ENCODE data around the gene SLC26A2. TPM values are rescaled to one million over a fixed set of nuclear protein-coding genes. Genes with fewer than 3 reads are reported as not detected.

The SLC26A2 gene
- total and polyA plus RNA-seq, 4 donors, result 0.43 to 6.1 (median 1.6) TPM

DNA sequence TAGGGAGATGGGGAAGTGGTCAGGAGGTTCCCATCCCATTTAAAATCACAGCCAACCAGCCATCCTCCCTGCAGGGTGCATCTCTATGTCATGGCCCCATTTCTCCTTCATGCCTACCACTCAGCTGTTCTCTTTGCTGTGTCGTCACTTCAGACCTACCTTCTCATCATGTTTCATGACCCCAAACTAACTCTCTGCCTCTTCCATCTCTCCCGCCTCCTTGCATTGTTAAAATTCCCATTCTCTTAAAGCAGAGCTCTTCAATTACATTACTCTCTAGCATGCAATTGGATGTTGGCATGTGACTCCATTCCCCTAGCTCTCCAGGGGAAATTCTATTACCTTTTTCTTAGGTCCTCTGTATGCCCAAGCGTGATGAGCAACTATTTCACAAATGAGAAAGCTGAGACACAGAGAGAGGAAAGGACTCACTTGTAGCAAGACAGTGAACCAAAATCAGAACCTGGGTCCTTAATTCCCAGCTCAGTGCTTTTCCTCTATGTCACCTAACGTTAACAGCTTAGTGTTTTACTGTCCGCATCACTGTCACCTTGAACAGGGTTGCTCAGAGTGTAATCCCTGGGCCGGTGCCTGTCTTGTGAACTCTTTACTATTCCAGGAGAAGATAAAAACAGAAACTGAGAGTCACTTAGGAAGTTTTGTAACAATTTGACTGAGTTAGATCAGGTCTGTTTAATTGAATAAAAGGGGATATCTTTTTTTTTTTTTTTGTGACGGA is 44.1 kb upstream of the SLC26A2 start (continued):
- TF ChIP-seq, protein P1, sequence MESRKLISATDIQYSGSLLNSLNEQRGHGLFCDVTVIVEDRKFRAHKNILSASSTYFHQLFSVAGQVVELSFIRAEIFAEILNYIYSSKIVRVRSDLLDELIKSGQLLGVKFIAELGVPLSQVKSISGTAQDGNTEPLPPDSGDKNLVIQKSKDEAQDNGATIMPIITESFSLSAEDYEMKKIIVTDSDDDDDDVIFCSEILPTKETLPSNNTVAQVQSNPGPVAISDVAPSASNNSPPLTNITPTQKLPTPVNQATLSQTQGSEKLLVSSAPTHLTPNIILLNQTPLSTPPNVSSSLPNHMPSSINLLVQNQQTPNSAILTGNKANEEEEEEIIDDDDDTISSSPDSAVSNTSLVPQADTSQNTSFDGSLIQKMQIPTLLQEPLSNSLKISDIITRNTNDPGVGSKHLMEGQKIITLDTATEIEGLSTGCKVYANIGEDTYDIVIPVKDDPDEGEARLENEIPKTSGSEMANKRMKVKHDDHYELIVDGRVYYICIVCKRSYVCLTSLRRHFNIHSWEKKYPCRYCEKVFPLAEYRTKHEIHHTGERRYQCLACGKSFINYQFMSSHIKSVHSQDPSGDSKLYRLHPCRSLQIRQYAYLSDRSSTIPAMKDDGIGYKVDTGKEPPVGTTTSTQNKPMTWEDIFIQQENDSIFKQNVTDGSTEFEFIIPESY (IDR thresholded peaks at IDR 0.05), result no peak

DNA sequence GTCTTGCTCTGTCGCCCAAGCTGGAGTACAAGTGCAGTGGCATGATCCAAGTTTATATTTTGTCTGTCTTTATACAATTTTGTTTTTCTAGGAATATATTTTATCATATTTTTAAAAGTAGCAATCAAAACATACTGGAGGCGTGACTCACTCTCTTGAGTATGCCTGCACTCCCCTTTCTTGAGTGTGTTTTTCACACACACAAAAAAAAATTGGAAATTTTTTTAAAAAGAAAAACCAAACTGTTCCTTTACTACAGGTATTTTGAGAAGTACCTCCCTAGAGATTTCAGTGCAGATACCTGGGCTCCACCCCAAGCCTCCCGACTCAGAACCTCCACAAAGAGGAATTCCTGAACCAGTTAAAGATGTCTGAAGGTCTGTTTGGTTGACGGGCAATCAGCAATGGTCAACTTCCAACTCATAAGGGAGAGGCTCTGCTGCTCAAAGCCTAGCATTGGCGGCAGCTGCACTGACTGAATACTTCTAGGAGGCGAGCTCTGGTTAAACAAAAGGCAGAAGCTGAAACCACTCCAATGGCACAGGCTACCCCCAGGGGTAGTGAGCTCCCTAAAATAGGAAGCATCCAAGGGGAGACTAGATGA is 43.4 kb upstream of the SLC26A2 start:
- no peaks in the 10 kb centered on the region for H3K4me1 ChIP-seq (ENCODE audit: control insufficient read depth in 4 of 4, insufficient read depth in 4 of 4, low read length in 3 of 4)
- TF ChIP-seq, protein P1 (IDR thresholded peaks at IDR 0.05), result no peak
- TF ChIP-seq, protein P2, sequence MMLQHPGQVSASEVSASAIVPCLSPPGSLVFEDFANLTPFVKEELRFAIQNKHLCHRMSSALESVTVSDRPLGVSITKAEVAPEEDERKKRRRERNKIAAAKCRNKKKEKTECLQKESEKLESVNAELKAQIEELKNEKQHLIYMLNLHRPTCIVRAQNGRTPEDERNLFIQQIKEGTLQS (IDR thresholded peaks at IDR 0.05), result no peak
- H3K9me3 ChIP-seq (ENCODE audit: control insufficient read depth in 4 of 4, low read length in 3 of 4), result no peaks in the 10 kb centered on the region
- no peaks in the 10 kb centered on the region for H3K36me3 ChIP-seq (ENCODE audit: control insufficient read depth in 4 of 4, insufficient read depth in 3 of 4, low read depth in 1 of 4, low read length in 3 of 4)
- no peak for DNase-seq (ENCODE audit: low spot score)
- WGBS, result 85% methylated on average over 6 of the region's 6 CpGs
- H3K9ac ChIP-seq (ENCODE audit: low read depth in 1 of 2, low read length in 2 of 2), result no peak overlapping the region
- no peak overlapping the region for H3K27ac ChIP-seq (ENCODE audit: low read depth in 1 of 2, low read length in 2 of 2)
- no peak overlapping the region for H3K4me3 ChIP-seq (ENCODE audit: low read depth in 1 of 3, low read length in 3 of 3)
- no peaks in the 10 kb centered on the region for H3K27me3 ChIP-seq (ENCODE audit: control insufficient read depth in 4 of 4, insufficient read depth in 4 of 4, low read length in 3 of 4)

DNA sequence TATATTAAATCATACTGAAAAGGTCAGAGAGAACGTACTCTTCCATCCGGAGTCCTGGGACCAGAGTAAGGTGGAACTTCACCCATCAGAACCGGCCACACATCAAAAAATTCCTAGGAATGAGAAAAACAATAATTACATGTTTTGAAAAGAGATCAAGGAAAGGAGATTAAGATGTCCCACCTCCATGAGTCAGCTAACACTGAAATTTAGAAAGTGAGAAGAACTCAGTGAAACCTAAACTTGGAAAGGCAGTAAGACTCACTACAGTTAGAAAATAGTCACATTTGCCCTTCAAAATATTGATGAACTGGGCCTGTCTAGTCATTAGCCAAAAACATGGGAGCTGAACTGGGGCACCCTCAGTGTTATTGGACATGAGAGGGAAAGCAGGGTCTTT is 39.0 kb upstream of the SLC26A2 start:
- H3K27me3 ChIP-seq (ENCODE audit: control insufficient read depth in 4 of 4, insufficient read depth in 4 of 4, low read length in 3 of 4), result no peaks in the 10 kb centered on the region
- no peak overlapping the region for H3K27ac ChIP-seq (ENCODE audit: low read depth in 1 of 2, low read length in 2 of 2)
- no peaks in the 10 kb centered on the region for H3K36me3 ChIP-seq (ENCODE audit: control insufficient read depth in 4 of 4, insufficient read depth in 3 of 4, low read depth in 1 of 4, low read length in 3 of 4)
- no peaks in the 10 kb centered on the region for H3K9me3 ChIP-seq (ENCODE audit: control insufficient read depth in 4 of 4, low read length in 3 of 4)
- no peak for TF ChIP-seq JUND (IDR thresholded peaks at IDR 0.05)
- no peak for TF ChIP-seq RXRA (IDR thresholded peaks at IDR 0.05)
- no peak for TF ChIP-seq HNF4G (IDR thresholded peaks at IDR 0.05)
- TF ChIP-seq SP1 (IDR thresholded peaks at IDR 0.05), result no peak
- no peak for TF ChIP-seq HNF4A (conservative IDR thresholded peaks at IDR 0.05)
- no peak for TF ChIP-seq GABPA (IDR thresholded peaks at IDR 0.05 in 1 of 2, conservative IDR thresholded peaks at IDR 0.05 in 1 of 2)
- no peak for TF ChIP-seq RAD21 (IDR thresholded peaks at IDR 0.05)
- TF ChIP-seq FOXA1 (IDR thresholded peaks at IDR 0.05), result no peak
- H3K4me3 ChIP-seq (ENCODE audit: low read depth in 1 of 3, low read length in 3 of 3), result no peak overlapping the region
- no peak for DNase-seq (ENCODE audit: low spot score)
- 94% methylated on average over 3 of the region's 3 CpGs for WGBS
- no peaks in the 10 kb centered on the region for H3K4me1 ChIP-seq (ENCODE audit: control insufficient read depth in 4 of 4, insufficient read depth in 4 of 4, low read length in 3 of 4)
- H3K9ac ChIP-seq (ENCODE audit: low read depth in 1 of 2, low read length in 2 of 2), result no peak overlapping the region

DNA sequence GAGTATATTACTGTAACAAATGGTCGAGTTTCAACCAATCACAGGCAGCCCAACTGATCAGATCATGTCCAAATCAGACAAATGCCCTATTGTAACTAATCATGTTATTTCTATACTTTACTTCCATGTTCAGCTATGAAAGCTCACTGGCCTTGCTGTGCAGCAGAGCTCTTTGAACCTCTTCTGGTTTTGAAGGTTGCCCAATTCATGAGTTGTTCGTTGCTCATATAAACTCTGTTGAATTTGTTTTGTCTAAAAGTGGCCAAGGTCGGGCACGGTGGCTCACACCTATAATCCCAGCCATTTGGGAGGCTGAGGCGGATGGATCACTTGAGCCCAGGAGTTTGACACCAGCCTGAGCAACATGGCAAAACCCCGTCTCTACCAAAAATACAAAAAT is 37.6 kb upstream of the SLC26A2 start:
- TF ChIP-seq SP1 (IDR thresholded peaks at IDR 0.05) (no peak), HNF4A (conservative IDR thresholded peaks at IDR 0.05) (no peak), YY1 (IDR thresholded peaks at IDR 0.05) (no peak), RXRA (IDR thresholded peaks at IDR 0.05) (no peak)
- TF ChIP-seq, protein P2 (IDR thresholded peaks at IDR 0.05), result no peak
- no peaks in the 10 kb centered on the region for H3K4me1 ChIP-seq (ENCODE audit: control insufficient read depth in 4 of 4, insufficient read depth in 4 of 4, low read length in 3 of 4)
- 90% methylated on average over 6 of the region's 6 CpGs for WGBS

More for the DNA sequence above, 37.6 kb upstream of the SLC26A2 start:
- Histone ChIP-seq H3K9me3 (ENCODE audit: control insufficient read depth in 4 of 4, low read length in 3 of 4) (no peaks in the 10 kb centered on the region), H3K36me3 (ENCODE audit: control insufficient read depth in 4 of 4, insufficient read depth in 3 of 4, low read depth in 1 of 4, low read length in 3 of 4) (no peaks in the 10 kb centered on the region), H3K27me3 (ENCODE audit: control insufficient read depth in 4 of 4, insufficient read depth in 4 of 4, low read length in 3 of 4) (no peaks in the 10 kb centered on the region), H3K9ac (ENCODE audit: low read depth in 1 of 2, low read length in 2 of 2) (no peak overlapping the region), H3K27ac (ENCODE audit: low read depth in 1 of 2, low read length in 2 of 2) (no peak overlapping the region), H3K4me3 (ENCODE audit: low read depth in 1 of 3, low read length in 3 of 3) (no peak overlapping the region)
- no peak for DNase-seq (ENCODE audit: low spot score)
